Measurements from ENCODE around the gene NELL1.

DNA sequence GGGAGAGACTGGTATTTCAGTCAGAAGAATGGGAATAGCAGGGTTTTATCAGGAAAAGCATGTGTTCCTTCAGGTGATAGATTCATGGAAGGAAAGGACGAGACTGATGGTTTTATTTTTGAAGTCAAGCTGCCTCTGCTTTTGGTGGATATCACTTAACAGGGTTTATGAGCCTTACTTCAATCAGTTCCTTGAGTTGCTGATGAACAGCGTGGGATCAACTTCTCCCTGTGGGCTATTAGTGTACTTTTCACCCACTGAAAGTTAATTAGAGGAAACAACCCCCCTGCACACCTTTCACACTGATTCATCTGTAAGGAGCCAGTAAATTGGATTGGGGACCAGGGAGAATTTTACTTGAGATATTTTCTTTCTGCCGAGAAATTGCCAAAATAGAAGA is 479.0 kb downstream of the NELL1 start:
- TF ChIP-seq EZH2 (IDR thresholded peaks at IDR 0.05; ENCODE audit: insufficient read depth, poor library complexity, severe bottlenecking) (no peak), EZH2phosphoT487 (IDR thresholded peaks at IDR 0.05; ENCODE audit: insufficient read depth, low read depth) (no peak)
